Skeletal muscle satellite cell (primary cell): Measurements from ENCODE around the gene DEFB110. TPM values are rescaled to one million over a fixed set of nuclear protein-coding genes. Genes with fewer than 3 reads are reported as not detected.

Source experiments
- H3K27me3 ChIP-seq: 2 replicates; pipeline ENCODE4 v1.7.0; 2013; ENCODE audit warnings: low read length; ENCODE audit not compliant: control insufficient read depth, insufficient read depth
- H3K36me3 ChIP-seq: 2 replicates; pipeline ENCODE4 v1.7.0; 2013; ENCODE audit warnings: mild to moderate bottlenecking, control low read depth, low read length; ENCODE audit not compliant: insufficient read depth
- H3K4me1 ChIP-seq: 2 replicates; pipeline ENCODE4 v1.7.0; 2013; ENCODE audit warnings: low read length; ENCODE audit not compliant: control insufficient read depth, insufficient read depth
- H3K4me2 ChIP-seq: 2 replicates; pipeline ENCODE4 v1.7.0; 2013; ENCODE audit warnings: mild to moderate bottlenecking, low read length
- H3K4me3 ChIP-seq: 2 replicates; pipeline ENCODE4 v1.7.0; 2013; ENCODE audit warnings: low read length
- H3K9ac ChIP-seq: 2 replicates; pipeline ENCODE4 v1.7.0; 2013; ENCODE audit warnings: mild to moderate bottlenecking, low read depth, low read length, moderate library complexity
- H3K9me3 ChIP-seq: replicated peaks from 2 replicates; pipeline ENCODE4 v1.7.0; 2013; ENCODE audit warnings: mild to moderate bottlenecking, control low read depth, low read length
- total RNA-seq: library from RNA; depleted of rRNA; stranded (reverse); fragments of >200 nt; gene quantifications from 2 replicates; pipeline ENCODE4 v1.2.3, GENCODE V29; 2012; rRNA removed

The DEFB110 gene
- not detected in 2 replicates for total RNA-seq

- Histone ChIP-seq H3K4me2 (no peak within 1 kb of the TSS), H3K9me3 (no peaks in the 10 kb centered on the region), H3K27me3 (peaks cover 5% of the 10 kb centered on the region), H3K4me3 (no peak within 1 kb of the TSS), H3K36me3 (no peaks in the 10 kb centered on the region), H3K9ac (no peak within 1 kb of the TSS), H3K4me1 (no peaks in the 10 kb centered on the region)
These were observed at the start of gene DEFB110 for GRCh38 chr6:50021894-50022293. DEFB110 (minus strand) TSS chr6:50021994; CDS start chr6:50021935, 59 bp downstream.

DNA sequence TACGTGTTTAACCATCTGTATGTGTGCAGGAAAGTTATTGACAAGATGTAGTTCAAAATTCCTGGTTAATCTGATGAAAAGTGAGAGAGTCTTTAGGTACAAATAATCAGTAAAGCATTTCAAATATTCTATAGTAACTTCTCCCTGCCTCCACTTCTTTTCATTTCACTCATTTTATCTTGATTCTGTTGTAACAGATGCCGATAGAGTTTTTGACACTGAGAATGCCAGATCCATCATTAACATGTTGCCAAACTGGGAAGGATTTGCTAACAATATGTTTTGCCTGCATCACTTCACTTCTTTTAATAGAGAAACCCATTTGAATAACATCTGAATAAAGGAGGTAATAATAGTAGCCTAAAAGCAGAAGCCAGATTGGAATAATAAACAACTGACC lies 48.3 kb upstream of the DEFB110 start:
- H3K27me3 ChIP-seq = no peaks in the 10 kb centered on the region
- H3K4me1 ChIP-seq = no peaks in the 10 kb centered on the region
- no peak overlapping the region for H3K4me3 ChIP-seq
- no peak overlapping the region for H3K4me2 ChIP-seq
- no peaks in the 10 kb centered on the region for H3K9me3 ChIP-seq
- H3K36me3 ChIP-seq = no peaks in the 10 kb centered on the region
- H3K9ac ChIP-seq = no peak overlapping the region

- no peak overlapping the region for H3K9ac ChIP-seq
- H3K4me3 ChIP-seq = no peak overlapping the region
- no peaks in the 10 kb centered on the region for H3K9me3 ChIP-seq
- no peak overlapping the region for H3K4me2 ChIP-seq
- no peaks in the 10 kb centered on the region for H3K4me1 ChIP-seq
- no peaks in the 10 kb centered on the region for H3K36me3 ChIP-seq
- no peaks in the 10 kb centered on the region for H3K27me3 ChIP-seq
These were observed 40.3 kb upstream of the DEFB110 start for GRCh38 chr6:50062051-50062450.

DNA sequence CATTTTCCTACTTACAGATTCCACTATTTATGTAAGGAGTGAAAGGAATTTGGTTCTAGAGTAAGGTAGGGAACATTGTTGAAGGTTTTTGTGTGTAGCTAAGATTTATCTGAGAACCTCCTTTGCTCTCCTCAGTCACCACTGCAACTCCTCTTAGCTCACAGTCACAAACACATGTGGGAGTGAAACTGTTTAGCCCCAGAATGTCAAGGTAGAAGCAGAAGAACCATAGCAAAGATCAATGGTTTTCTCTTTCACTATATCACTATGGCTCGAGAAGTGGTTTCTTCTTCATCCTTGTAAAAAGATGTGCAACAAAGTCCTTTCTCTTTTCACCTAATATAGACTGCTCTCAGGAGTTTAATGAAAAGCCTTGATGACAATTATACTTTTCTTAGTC lies 34.4 kb upstream of the DEFB110 start:
- H3K4me2 ChIP-seq = no peak overlapping the region
- no peaks in the 10 kb centered on the region for H3K9me3 ChIP-seq
- H3K4me3 ChIP-seq = no peak overlapping the region
- no peaks in the 10 kb centered on the region for H3K4me1 ChIP-seq
- no peak overlapping the region for H3K9ac ChIP-seq
- H3K27me3 ChIP-seq = peaks cover 4% of the 10 kb centered on the region
- no peaks in the 10 kb centered on the region for H3K36me3 ChIP-seq

DNA sequence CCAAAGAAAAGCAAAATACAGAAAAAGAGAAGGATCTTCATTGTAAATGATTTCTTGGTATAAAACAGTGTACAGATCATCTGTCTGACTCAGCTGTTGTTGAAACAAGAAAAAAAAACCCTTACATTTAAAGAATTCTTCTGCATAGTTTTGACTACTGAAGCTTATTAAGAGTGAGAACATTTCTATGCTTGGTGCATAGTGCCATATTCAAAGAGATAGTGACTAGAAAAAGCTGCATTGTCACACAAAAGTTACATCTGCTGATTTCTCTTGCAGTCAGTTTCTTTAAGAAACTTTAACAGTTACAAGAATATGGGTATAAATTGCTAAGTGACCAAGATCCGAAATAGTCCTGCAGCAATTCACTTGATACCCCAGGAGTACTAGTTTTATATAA lies 28.0 kb upstream of the DEFB110 start, which contains the start of gene DEFB112:
Gene DEFB112, minus strand, starts transcription at position 101 of the 400 bp plus-strand sequence. Its CDS starts 60 bp downstream, at position 41.
- Histone ChIP-seq H3K9me3 (no peaks in the 10 kb centered on the region), H3K4me3 (no peak within 1 kb of the TSS), H3K9ac (no peak within 1 kb of the TSS), H3K4me2 (no peak within 1 kb of the TSS), H3K27me3 (peaks cover 14% of the 10 kb centered on the region), H3K4me1 (no peaks in the 10 kb centered on the region), H3K36me3 (no peaks in the 10 kb centered on the region)

DNA sequence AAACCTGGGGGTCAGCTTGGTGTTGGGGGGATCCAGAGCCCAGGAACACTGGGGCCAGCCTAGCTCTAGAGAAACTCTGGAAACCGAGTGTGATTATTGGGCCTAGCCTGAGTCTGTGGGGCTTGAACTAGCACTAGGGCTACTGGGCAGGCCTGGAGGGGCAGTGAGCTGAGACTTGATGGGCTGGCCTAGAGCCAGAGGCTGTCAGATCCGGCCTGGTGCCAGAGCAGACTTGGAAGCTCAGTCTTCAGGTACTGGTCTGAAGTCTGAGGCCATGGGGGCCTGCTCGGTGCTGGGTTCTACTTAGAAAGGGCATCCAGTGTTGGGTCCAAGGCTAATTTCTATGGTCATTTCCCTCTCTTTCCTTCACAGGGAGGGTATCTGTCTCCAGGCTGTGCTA lies 25.2 kb upstream of the DEFB110 start:
- Histone ChIP-seq H3K9me3 (no peaks in the 10 kb centered on the region), H3K27me3 (peaks cover 14% of the 10 kb centered on the region), H3K4me3 (no peak overlapping the region), H3K4me2 (no peak overlapping the region), H3K36me3 (no peaks in the 10 kb centered on the region), H3K4me1 (no peaks in the 10 kb centered on the region), H3K9ac (no peak overlapping the region)

DNA sequence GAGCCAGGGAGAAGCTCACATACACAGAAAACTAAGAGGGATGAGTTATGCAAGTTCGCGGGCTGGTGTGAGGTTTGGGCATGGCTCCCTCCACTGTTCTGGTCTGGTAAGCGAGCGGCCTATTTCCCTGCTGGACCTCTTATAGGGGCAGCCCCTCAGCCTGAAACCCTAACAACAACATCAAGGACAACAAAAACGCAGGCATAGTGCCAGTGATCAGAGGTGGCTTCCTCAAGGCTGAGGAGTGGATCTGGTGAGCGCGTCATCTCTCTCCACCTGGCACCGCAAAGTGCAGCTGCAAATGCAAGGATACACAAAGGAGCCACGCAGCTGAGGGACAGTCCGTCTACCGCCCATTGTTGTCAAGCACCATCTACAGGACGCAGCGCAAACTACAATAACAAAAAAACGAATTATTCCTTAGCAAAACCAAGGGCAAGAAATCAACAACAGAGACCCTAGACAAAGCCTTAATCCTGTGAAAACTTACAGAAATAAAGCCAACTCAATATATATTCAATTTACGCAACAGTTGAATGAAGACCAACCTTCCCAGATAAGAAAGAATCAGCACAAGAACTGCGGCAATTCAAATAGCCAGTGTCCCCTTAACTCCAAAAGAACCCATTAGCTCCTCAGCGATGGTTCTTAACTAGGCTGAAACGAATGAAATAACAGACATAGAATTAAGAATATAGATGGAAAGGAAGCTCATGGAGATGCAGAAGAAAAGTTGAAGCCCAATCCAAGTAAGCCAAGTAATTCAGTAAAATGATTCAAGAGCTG lies 9.2 kb upstream of the DEFB110 start:
- Histone ChIP-seq H3K4me3 (no peak overlapping the region), H3K9me3 (no peaks in the 10 kb centered on the region), H3K4me1 (no peaks in the 10 kb centered on the region), H3K27me3 (peaks cover 3% of the 10 kb centered on the region), H3K36me3 (no peaks in the 10 kb centered on the region), H3K4me2 (no peak overlapping the region), H3K9ac (no peak overlapping the region)

DNA sequence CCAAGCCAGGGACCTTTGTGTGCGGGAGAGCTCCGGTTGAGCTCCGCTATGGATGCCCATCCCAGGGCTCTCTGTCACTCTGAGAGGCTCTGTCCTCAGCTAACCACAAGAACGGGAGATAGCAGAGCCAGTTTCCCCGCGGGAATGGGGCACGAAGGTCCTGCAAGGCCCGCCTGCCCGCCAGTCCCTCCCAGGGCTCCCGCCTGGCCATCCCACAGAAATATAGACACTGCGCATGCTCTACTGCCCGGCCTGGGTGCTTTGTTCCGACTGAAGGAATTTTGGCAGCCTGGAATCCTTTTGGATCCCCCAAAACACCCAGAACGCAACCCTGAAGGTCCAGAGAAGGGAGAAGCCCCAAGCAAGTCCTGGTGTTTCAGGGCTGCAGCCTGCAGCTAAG lies 8.6 kb upstream of the DEFB110 start:
- Histone ChIP-seq H3K4me1 (no peaks in the 10 kb centered on the region), H3K4me2 (no peak overlapping the region), H3K4me3 (no peak overlapping the region), H3K36me3 (no peaks in the 10 kb centered on the region), H3K9ac (no peak overlapping the region), H3K27me3 (peaks cover 1% of the 10 kb centered on the region), H3K9me3 (no peaks in the 10 kb centered on the region)

GRCh38 chr6:50025258-50025657 lies 3.5 kb upstream of the DEFB110 start:
- H3K4me2 ChIP-seq = no peak overlapping the region

GRCh38 chr6:50007819-50008218 lies 14.0 kb downstream of the DEFB110 start:
- no peaks in the 10 kb centered on the region for H3K9me3 ChIP-seq

More at GRCh38 chr6:50025258-50025657, 3.5 kb upstream of the DEFB110 start:
- Histone ChIP-seq H3K4me1 (no peaks in the 10 kb centered on the region), H3K27me3 (peaks cover 5% of the 10 kb centered on the region), H3K9me3 (no peaks in the 10 kb centered on the region), H3K4me3 (no peak overlapping the region), H3K9ac (no peak overlapping the region), H3K36me3 (no peaks in the 10 kb centered on the region)

GRCh38 chr6:50003139-50003538 lies 18.7 kb downstream of the DEFB110 start:
- Histone ChIP-seq H3K9me3 (no peaks in the 10 kb centered on the region), H3K36me3 (no peaks in the 10 kb centered on the region), H3K4me1 (peaks cover 8% of the 10 kb centered on the region), H3K27me3 (no peaks in the 10 kb centered on the region), H3K9ac (no peak overlapping the region), H3K4me2 (no peak overlapping the region), H3K4me3 (no peak overlapping the region)

More at GRCh38 chr6:50007819-50008218, 14.0 kb downstream of the DEFB110 start:
- peaks cover 9% of the 10 kb centered on the region for H3K4me1 ChIP-seq
- no peak overlapping the region for H3K4me3 ChIP-seq
- H3K27me3 ChIP-seq = no peaks in the 10 kb centered on the region
- H3K9ac ChIP-seq = no peak overlapping the region
- no peak overlapping the region for H3K4me2 ChIP-seq
- H3K36me3 ChIP-seq = no peaks in the 10 kb centered on the region

DNA sequence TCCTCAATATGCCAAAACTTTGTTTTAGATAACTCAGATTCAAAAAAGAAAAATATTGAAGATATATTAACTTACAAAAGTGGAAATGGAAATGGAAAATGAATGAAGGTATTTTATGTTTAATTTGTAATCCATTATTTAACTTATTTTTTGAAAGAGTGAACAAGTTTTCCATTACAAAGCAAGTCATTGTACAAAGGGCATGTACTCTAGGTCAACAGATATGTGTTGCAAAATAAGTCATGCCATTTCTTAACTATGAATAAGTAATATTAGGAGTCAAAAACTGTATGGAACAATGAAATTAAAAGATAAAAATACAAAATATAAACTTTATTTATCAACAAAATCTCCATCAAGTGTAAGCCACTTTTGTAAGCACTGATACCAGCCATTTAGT lies 26.5 kb downstream of the DEFB110 start:
- no peaks in the 10 kb centered on the region for H3K27me3 ChIP-seq
- H3K9ac ChIP-seq = no peak overlapping the region
- no peak overlapping the region for H3K4me3 ChIP-seq
- no peaks in the 10 kb centered on the region for H3K4me1 ChIP-seq
- H3K4me2 ChIP-seq = no peak overlapping the region
- H3K9me3 ChIP-seq = no peaks in the 10 kb centered on the region
- no peaks in the 10 kb centered on the region for H3K36me3 ChIP-seq
